IMR-90 (cell line): Measurements from ENCODE around the gene AGAP9. TPM values are rescaled to one million over a fixed set of nuclear protein-coding genes. Genes with fewer than 3 reads are reported as not detected.
A peak's percentile ranks its signal among the peaks of the same experiment; 100 is the strongest.
"Not testable (repeated sequence)": the region's sequence is repeated elsewhere in the genome, so short reads cannot be mapped to it uniquely, and the experiment has no call there.

Experiments used
- ATAC-seq: fragments of 200-7000 bp; cut with Tn5 transposase; 2 replicates; pipeline ENCODE4 v1.9.1; 2020; ENCODE audit warnings: low read depth, mild to moderate bottlenecking, moderate library complexity
- BruUV-seq: library from RNA; stranded (reverse); fragments of 400-500 nt; replicated peaks from 2 replicates; lab custom pipeline; 2021; lab: Mats Ljungman, UMichigan
- CTCF ChIA-PET: fragments of 300-600 bp; formaldehyde crosslinking; extraction: SDS; loops from one replicate; lab custom pipeline; 2021; ENCODE audit warnings: antibody characterized with exemption; lab: Yijun Ruan, JAX
- POLR2A ChIA-PET: fragments of 300-600 bp; sonication (Branson Sonifier 250); formaldehyde crosslinking; loops from one replicate; lab custom pipeline; 2022; ENCODE audit warnings: antibody characterized with exemption; ENCODE audit not compliant: unreplicated experiment; lab: Charles Lee
- DNase-seq: peaks from one replicate; pipeline ENCODE4 v3.0.0; 2013
- H2AFZ ChIP-seq: replicated peaks from 2 replicates; pipeline ENCODE3; 2013; ENCODE audit warnings: low read length, mild to moderate bottlenecking; ENCODE audit not compliant: poor library complexity
- H2AK5ac ChIP-seq: 2 replicates; pipeline ENCODE4 v1.6.1; 2013; ENCODE audit warnings: low read depth, low read length, inconsistent platforms
- H2AK9ac ChIP-seq: replicated peaks from 2 replicates; pipeline ENCODE3; 2013; ENCODE audit warnings: mild to moderate bottlenecking, low read depth, low read length, moderate library complexity; ENCODE audit not compliant: poor library complexity
- H2BK120ac ChIP-seq: 2 replicates; pipeline ENCODE4 v1.6.1; 2013; ENCODE audit warnings: low read depth, low read length, inconsistent platforms
- H2BK15ac ChIP-seq: 3 replicates; pipeline ENCODE4 v1.6.1; 2013; ENCODE audit warnings: low read depth, low read length, inconsistent platforms
- H2BK20ac ChIP-seq: 2 replicates; pipeline ENCODE4 v1.6.1; 2013; ENCODE audit warnings: low read depth, mild to moderate bottlenecking, inconsistent platforms, low read length, moderate library complexity
- H2BK5ac ChIP-seq: 2 replicates; pipeline ENCODE4 v1.6.1; 2013; ENCODE audit warnings: mild to moderate bottlenecking, low read depth, low read length, inconsistent platforms; ENCODE audit not compliant: poor library complexity, severe bottlenecking
- H3K14ac ChIP-seq: replicated peaks from 2 replicates; pipeline ENCODE4 v1.6.1; 2013; ENCODE audit warnings: low read depth, low read length, inconsistent platforms
- H3K18ac ChIP-seq: 2 replicates; pipeline ENCODE4 v1.6.1; 2013; ENCODE audit warnings: low read depth, low read length, control low read depth
- H3K23ac ChIP-seq: 2 replicates; pipeline ENCODE4 v1.6.1; 2013; ENCODE audit warnings: low read depth, low read length, inconsistent platforms
- H3K27ac ChIP-seq: 2 replicates; pipeline ENCODE4 v1.5.1; 2013; ENCODE audit warnings: mild to moderate bottlenecking, control low read depth, low read length; ENCODE audit not compliant: insufficient read depth
- H3K27me3 ChIP-seq: 2 replicates; pipeline ENCODE4 v1.6.1; 2013; ENCODE audit warnings: low read length; ENCODE audit not compliant: control insufficient read depth, insufficient read depth
- H3K36me3 ChIP-seq: 2 replicates; pipeline ENCODE4 v1.6.1; 2013; ENCODE audit warnings: low read length, mixed read lengths; ENCODE audit not compliant: control insufficient read depth, insufficient read depth
- H3K4ac ChIP-seq: 2 replicates; pipeline ENCODE4 v1.6.1; 2013; ENCODE audit warnings: low read depth, low read length, inconsistent platforms
- H3K4me1 ChIP-seq: 2 replicates; pipeline ENCODE4 v1.6.1; 2013; ENCODE audit warnings: low read length, mixed read lengths; ENCODE audit not compliant: control insufficient read depth, insufficient read depth
- H3K4me2 ChIP-seq: 2 replicates; pipeline ENCODE4 v1.6.1; 2013; ENCODE audit warnings: low read depth, mild to moderate bottlenecking, control low read depth, low read length, moderate library complexity
- H3K4me3 ChIP-seq: 2 replicates; pipeline ENCODE4 v1.5.1; 2013; ENCODE audit warnings: low read depth, mild to moderate bottlenecking, control low read depth, low read length, moderate library complexity; ENCODE audit not compliant: insufficient read depth
- H3K56ac ChIP-seq: 2 replicates; pipeline ENCODE4 v1.6.1; 2013; ENCODE audit warnings: low read length, inconsistent platforms; ENCODE audit not compliant: insufficient read depth; ENCODE audit errors: extremely low read depth
- H3K79me1 ChIP-seq, 2 experiments: 2 replicates each; pipeline ENCODE4 v1.6.1; 2013; ENCODE audit warnings: low read length in 2 of 2, inconsistent platforms in 1 of 2, low read depth in 1 of 2
- H3K9ac ChIP-seq: 2 replicates; pipeline ENCODE4 v1.6.1; 2013; ENCODE audit warnings: low read depth, low read length, control low read depth
- H3K9me1 ChIP-seq: 2 replicates; pipeline ENCODE4 v1.6.1; 2013; ENCODE audit warnings: low read length, inconsistent platforms; ENCODE audit not compliant: insufficient read depth
- H3K9me3 ChIP-seq: 2 replicates; pipeline ENCODE4 v1.6.1; 2013; ENCODE audit warnings: low read length; ENCODE audit not compliant: control insufficient read depth, insufficient read depth
- H4K20me1 ChIP-seq: 2 replicates; pipeline ENCODE4 v1.6.1; 2013; ENCODE audit warnings: low read length, inconsistent platforms; ENCODE audit not compliant: insufficient read depth
- H4K5ac ChIP-seq: 2 replicates; pipeline ENCODE4 v1.6.1; 2013; ENCODE audit warnings: mild to moderate bottlenecking, low read depth, low read length, control low read depth
- H4K8ac ChIP-seq, 2 experiments: 2 replicates each; pipeline ENCODE4 v1.6.1; 2013; ENCODE audit warnings: low read depth in 2 of 2, low read length in 2 of 2, control low read depth in 1 of 2, inconsistent platforms in 1 of 2
- H4K91ac ChIP-seq: 2 replicates; pipeline ENCODE4 v1.6.1; 2013; ENCODE audit warnings: low read depth, low read length, inconsistent platforms; ENCODE audit not compliant: insufficient read depth
- BHLHE40 ChIP-seq: fragments of 150-350 bp; IDR thresholded peaks from 2 replicates; pipeline ENCODE4 v1.6.1; 2016; ENCODE audit warnings: mild to moderate bottlenecking, low read depth, low read length
- MAZ ChIP-seq: IDR thresholded peaks from 2 replicates; pipeline ENCODE4 v1.6.1; 2012; ENCODE audit warnings: low read depth, mild to moderate bottlenecking, low read length, improper control_type of control experiment, moderate library complexity, borderline replicate concordance
- POLR2A ChIP-seq: IDR thresholded peaks from 2 replicates; pipeline ENCODE4 v1.6.1; 2012; ENCODE audit warnings: mild to moderate bottlenecking, low read depth, low read length
- RAD21 ChIP-seq: IDR thresholded peaks from 2 replicates; pipeline ENCODE4 v1.6.1; 2012; ENCODE audit warnings: low read length, improper control_type of control experiment
- SMC3 ChIP-seq: fragments of 150-350 bp; IDR thresholded peaks from 2 replicates; pipeline ENCODE4 v1.6.1; 2016; ENCODE audit warnings: low read depth, mild to moderate bottlenecking, antibody characterized with exemption, low read length, moderate library complexity
- WGBS, 2 experiments: methylation state at CpG; one replicate each; pipeline versions ENCODE4 v1.1.5 to v1.1.7; 2013; ENCODE audit warnings: missing lambda C conversion rate in 2 of 2; ENCODE audit not compliant: insufficient read length in 1 of 2; ENCODE audit errors: extremely low coverage in 2 of 2; 5-methylcytosine and 5-hydroxymethylcytosine counted together
- dilution Hi-C: fragments of 300-500 bp; cut with HindIII; formaldehyde crosslinking; loops from one replicate; pipeline ENCODE4 v1.14.3; 2018; ENCODE audit warnings: low sequenced_read_pairs; ENCODE audit not compliant: unreplicated experiment
- in situ Hi-C: fragments of 300-500 bp; cut with MboI; formaldehyde crosslinking; loops from 3 replicates; pipeline ENCODE4 v1.14.3; 2019; ENCODE audit warnings: low sequenced_read_pairs, inconsistent platforms, mixed read lengths
- intact Hi-C: fragments of 100-400 bp; cut with micrococcal nuclease; formaldehyde crosslinking; loops from 2 replicates; pipeline ENCODE4 v1.10.0; 2022
- polyA plus RNA-seq, 3 experiments: library from polyadenylated mRNA; depleted of rRNA; stranded (reverse); fragments of >200 nt; gene quantifications; 2 replicates each; pipeline ENCODE4 v1.2.3, GENCODE V29; 2012; ENCODE audit warnings: low replicate concordance in 1 of 3
- total RNA-seq: library from RNA; depleted of rRNA; stranded (reverse); fragments of >200 nt; gene quantifications from 2 replicates; pipeline ENCODE4 v1.2.3, GENCODE V29; 2012
- TF ChIP-seq, protein P1 (sequence below): conservative IDR thresholded peaks from 2 replicates; pipeline ENCODE4 v1.5.1; 2012; ENCODE audit warnings: mild to moderate bottlenecking, low read depth, low read length, improper control_type of control experiment

Gene AGAP9
- total and polyA plus RNA-seq, 2 of the 4 experiments (the other 2 are of a cell fraction) = 3.2 to 11.2 TPM

GRCh38 chr10:47461261-47461687 is 62.2 kb downstream of the AGAP9 start:
- peak overlapping the region; percentile 98 for H4K5ac ChIP-seq
- 0% methylated on average over 3 of the region's 37 CpGs; no CpG with 5 or more reads in 1 of the 2 experiments for WGBS, 2 experiments
- CTCF ChIA-PET, H2AK9ac ChIP-seq, intact Hi-C loops, H2BK15ac ChIP-seq, POLR2A ChIA-PET, H3K36me3 ChIP-seq, dilution Hi-C loops, in situ Hi-C loops, H3K9me1 ChIP-seq, H3K4me3 ChIP-seq, BruUV-seq, H4K20me1 ChIP-seq, H3K79me1 ChIP-seq, H3K27me3 ChIP-seq, H3K9me3 ChIP-seq: not testable (repeated sequence)
- peak; percentile 40; the same call in 1 of the 2 replicates for TF ChIP-seq MAZ
- TF ChIP-seq BHLHE40 = peak; percentile 12; the same call in 1 of the 2 replicates
- TF ChIP-seq POLR2A = 0 out of 2 replicates have a peak, but pooled peaks have one; percentile 25
- TF ChIP-seq RAD21 = peak; percentile 22; the same call in 1 of the 2 replicates
- TF ChIP-seq, protein P1, sequence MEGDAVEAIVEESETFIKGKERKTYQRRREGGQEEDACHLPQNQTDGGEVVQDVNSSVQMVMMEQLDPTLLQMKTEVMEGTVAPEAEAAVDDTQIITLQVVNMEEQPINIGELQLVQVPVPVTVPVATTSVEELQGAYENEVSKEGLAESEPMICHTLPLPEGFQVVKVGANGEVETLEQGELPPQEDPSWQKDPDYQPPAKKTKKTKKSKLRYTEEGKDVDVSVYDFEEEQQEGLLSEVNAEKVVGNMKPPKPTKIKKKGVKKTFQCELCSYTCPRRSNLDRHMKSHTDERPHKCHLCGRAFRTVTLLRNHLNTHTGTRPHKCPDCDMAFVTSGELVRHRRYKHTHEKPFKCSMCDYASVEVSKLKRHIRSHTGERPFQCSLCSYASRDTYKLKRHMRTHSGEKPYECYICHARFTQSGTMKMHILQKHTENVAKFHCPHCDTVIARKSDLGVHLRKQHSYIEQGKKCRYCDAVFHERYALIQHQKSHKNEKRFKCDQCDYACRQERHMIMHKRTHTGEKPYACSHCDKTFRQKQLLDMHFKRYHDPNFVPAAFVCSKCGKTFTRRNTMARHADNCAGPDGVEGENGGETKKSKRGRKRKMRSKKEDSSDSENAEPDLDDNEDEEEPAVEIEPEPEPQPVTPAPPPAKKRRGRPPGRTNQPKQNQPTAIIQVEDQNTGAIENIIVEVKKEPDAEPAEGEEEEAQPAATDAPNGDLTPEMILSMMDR = peak; percentile 44
- TF ChIP-seq SMC3 = 0 out of 2 replicates have a peak, but pooled peaks have one; percentile 20
- H3K27ac ChIP-seq = peak overlapping the region; percentile 97
- DNase-seq (peak; percentile 89), ATAC-seq (peak; percentile 70)
- H4K8ac ChIP-seq = peak overlapping the region in 1 of 2 experiments; percentile 81; a peak in 1 of 4 replicates
- H3K14ac ChIP-seq = peak overlapping the region; percentile 51; the same call in 1 of the 2 replicates
- H3K23ac ChIP-seq = 0 out of 2 replicates have a peak overlapping the region, but pooled peaks have one; percentile 66
- peak overlapping the region; percentile 95; the same call in 1 of the 2 replicates for H3K18ac ChIP-seq
- peak overlapping the region; percentile 33; the same call in 1 of the 2 replicates for H2AK5ac ChIP-seq
- H3K9ac ChIP-seq = peak overlapping the region; percentile 78; the same call in 1 of the 2 replicates
- peak overlapping the region; percentile 91 for H3K4ac ChIP-seq
- H3K56ac ChIP-seq = 0 out of 2 replicates have a peak overlapping the region, but pooled peaks have one; percentile 41
- peak overlapping the region; percentile 76 for H3K4me2 ChIP-seq
- peak overlapping the region; percentile 68 for H4K91ac ChIP-seq
- peak overlapping the region; percentile 76 for H2AFZ ChIP-seq
- peaks cover 11% of the 10 kb centered on the region for H3K4me1 ChIP-seq
- H2BK20ac ChIP-seq = peak overlapping the region; percentile 87; the same call in 1 of the 2 replicates
- peak overlapping the region; percentile 98 for H2BK5ac ChIP-seq
- peak overlapping the region; percentile 97 for H2BK120ac ChIP-seq
